K562 treated with DMSO at 1 percent for 4 hours (cell line): ENCODE results near the gene RIPPLY1. TPM values are rescaled to one million over a fixed set of nuclear protein-coding genes. Genes with fewer than 3 reads are reported as not detected.

Experiments used
- total RNA-seq: library from RNA; unstranded; fragments of 300-600 nt; gene quantifications from 2 replicates; pipeline ENCODE4 v1.2.3, GENCODE V29; 2022; ENCODE audit not compliant: insufficient read depth

The RIPPLY1 gene
- total RNA-seq: not detected in 2 replicates

GRCh38 chrX:106903291-106903824, at the start of gene RIPPLY1:
RIPPLY1 (minus strand) TSS chrX:106903341; CDS start chrX:106903287, 54 bp downstream.

GRCh38 chrX:106919932-106920452, 16.9 kb upstream of the RIPPLY1 start, which contains the start of gene CLDN2:
CLDN2 (plus strand) TSS chrX:106920402; CDS start chrX:106928229, 7,827 bp downstream.

Other genes with a start within 250 kb of the RIPPLY1 start
- gene RNF128, start 176.6 kb downstream of the RIPPLY1 start, total RNA-seq: not detected in 2 replicates
- 0.23 and 0.28 TPM in 2 replicates for gene TBC1D8B, start 100.7 kb downstream of the RIPPLY1 start, total RNA-seq
- gene CLDN2, start 17.1 kb upstream of the RIPPLY1 start, total RNA-seq: not detected in 2 replicates
- 0.24 and 0.69 TPM in 2 replicates for gene MORC4, start 96.9 kb upstream of the RIPPLY1 start, total RNA-seq
- 15.6 and 18.7 TPM in 2 replicates for gene RBM41, start 215.5 kb upstream of the RIPPLY1 start, total RNA-seq